ENCODE results near the gene C1orf226.

The C1orf226 gene

GRCh38 chr1:162386292-162387225 lies 5.0 kb downstream of the C1orf226 start:
- DNase-seq, result no peak

GRCh38 chr1:162387226-162388082 lies 5.9 kb downstream of the C1orf226 start:
- no peak for DNase-seq

- no peak for DNase-seq
Measured at GRCh38 chr1:162388083-162388594, 6.6 kb downstream of the C1orf226 start.

- DNase-seq, result no peak
Measured at GRCh38 chr1:162388615-162389014, 7.1 kb downstream of the C1orf226 start.

DNA sequence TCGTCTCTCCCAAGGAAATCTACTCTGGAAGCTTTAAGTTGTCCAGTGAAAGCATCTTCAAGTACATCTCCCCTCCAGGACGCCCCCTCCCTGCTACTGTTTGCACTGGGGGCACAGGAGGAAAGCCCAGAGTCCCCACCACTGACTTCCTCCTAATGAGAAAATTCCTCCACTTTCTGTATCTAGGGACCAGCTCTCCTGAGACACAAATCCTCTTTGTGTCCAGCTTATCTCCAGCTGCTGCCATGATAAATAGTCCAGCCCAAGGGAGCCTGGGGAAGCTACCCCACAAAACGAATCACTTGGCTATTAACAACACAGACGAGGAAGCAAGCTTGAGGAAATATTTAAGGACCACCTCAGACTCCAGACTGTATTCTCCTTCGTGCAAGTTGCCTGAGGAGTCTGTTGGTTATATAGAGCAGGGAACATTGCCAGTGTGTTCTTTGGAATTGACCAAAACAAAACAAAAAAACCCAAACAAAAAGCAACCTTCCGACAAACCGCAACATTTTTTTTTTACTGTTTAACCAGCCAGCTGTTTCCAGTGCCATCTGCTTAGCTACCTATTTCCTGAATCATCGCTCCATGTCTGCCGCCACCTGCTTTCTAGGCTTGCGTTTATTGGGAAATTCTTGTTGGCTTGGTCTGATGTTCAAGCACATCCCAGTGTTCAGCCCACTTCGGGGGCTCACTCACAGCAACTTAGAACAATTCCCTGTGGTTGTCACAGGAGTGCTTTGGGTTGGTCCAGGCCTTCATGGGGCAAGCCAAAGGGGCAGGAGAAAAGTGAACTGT lies 7.7 kb downstream of the C1orf226 start:
- no peak for DNase-seq

DNA sequence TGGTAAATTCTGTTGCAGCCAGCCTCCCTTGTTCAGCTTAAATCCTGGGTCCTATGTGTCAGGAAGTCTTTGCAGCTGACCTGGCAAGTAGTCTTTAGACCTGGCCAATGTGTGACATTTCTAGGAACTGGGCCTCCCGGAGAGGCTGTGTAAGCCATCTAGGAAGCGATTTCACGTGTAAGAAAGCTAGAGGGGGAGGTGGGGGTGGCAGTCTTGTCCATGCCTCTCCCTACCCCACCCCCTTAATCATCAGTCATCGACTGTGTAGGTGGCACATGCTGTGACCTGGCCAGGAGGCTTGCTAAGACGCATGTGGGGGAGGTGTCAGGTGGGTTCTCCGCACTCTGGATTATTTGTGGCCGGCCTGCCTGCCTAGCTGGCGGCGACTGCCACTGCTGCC lies 8.4 kb downstream of the C1orf226 start:
- DNase-seq, result no peak

DNA sequence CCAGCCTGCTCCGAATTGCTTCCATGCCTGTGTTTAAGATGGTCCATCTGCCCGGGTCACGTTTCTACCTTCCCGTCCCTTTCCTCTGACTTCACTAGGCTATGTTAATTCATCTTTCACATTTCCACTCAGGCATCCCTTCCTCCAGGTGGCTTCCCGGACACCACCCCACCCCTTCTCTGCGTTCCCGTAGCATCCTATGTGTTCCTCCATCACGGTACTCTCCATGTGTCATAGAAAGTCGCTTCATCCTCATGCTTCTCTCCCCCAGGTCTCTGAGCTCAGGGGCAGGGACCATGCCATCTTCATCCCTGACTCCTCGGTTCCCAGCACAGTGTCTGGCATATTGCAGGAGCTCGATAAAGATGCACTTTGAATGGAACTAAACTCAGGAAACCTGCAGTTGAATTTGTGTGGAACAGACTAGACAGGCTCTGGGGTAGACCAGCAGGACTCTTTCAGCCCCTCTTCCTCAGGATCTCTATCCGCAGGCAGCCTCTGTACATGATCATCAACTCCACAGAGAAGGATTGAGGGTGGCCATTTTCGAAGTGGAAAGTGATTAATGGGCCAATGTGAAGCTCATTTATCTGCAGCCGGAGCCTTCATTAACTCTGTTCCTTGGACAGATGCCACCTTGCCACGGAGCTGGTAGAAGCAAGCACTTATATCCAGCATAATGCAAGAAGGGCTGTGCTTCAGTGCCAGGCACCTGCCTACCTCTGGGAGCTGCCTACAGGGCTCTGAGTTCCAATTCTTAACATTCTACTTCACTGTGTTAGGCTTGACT lies 9.1 kb downstream of the C1orf226 start:
- no peak for DNase-seq

DNA sequence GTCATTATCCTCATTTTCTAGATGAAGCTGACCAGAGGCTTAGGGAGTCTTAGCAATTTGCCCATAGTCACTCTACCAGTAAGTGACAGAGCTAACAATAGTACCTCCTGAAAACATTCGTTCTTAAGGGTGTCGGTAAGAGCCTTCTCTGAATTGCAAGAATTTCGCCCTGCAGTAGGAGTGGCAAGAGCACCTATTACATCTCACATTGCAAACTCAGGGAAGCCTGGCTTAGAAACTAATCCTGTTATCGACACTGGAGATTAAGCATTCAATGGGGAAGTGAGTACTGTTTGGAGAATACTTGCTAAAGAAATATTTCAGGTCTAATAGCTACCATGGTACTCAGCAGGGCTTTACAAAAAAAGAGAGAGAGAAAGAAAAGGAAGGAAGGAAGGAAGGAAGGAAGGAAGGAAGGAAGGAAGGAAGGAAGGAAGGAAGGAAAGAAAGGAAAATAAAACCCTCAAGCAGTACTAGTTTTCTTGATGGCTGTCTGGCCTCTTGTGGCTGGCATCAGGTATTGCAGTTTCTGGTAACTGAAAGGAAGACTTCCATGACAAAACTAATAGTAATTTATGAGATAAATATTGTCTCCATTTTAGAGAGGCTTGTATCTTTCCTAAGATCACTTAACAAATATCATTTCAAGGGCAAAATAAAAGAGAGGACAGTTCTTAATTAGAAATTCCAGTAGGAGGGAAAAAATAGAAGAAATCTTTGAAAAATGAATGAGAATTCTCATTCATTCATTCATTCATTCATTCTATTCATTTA lies 10.4 kb downstream of the C1orf226 start:
- peak; percentile 48 for DNase-seq

DNA sequence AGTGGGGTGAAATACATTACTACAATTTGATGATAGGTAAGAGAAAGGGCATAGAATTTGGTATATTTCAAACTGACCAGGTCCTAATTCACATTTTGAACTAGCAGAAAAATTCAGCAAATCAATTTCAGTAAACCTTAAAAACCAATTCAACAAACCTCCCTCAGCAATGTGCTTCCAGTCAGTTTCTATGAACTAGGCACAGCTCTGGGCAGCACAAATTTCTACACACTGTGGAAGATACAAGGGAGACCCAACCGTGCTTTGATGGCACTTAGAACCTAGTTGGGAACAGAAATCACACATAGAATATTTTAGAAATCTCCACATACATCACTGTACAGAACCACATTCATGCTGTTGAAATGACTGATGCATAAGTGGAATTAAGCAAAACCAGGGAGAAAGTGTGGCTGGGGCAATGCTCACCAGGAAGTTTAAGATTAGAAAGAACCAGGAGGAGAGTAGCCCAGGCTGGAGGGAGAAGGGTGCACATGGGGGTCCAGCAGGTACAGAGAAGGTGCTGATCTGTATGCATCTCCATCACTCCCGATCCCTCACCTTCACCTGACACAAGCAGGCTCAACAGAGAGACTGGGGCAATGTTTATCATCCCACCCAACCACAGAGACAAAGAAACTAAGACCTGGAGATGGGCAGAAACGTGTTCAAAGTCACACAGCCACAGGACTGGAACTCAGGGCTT lies 14.8 kb downstream of the C1orf226 start:
- DNase-seq, result no peak

DNA sequence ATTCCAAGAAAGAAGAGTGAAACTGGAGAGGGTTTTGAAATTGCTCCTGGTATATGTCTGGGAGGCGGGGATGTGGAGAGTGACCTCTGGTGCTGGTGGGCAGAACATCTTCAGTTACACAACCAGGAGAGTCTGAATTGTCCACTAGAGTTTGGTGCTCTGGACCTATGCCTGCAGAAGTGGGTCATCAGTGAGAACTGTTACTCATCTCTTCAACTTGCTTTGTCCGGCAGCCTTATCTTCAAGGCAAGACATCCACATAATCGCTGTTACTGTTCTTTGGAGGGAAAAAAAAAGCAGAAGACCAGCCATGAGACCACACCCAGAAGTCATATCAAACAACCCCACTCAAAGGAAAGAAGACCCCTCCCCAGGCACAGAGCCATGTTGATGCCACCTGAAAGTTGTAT lies 15.5 kb downstream of the C1orf226 start:
- no peak for DNase-seq

DNA sequence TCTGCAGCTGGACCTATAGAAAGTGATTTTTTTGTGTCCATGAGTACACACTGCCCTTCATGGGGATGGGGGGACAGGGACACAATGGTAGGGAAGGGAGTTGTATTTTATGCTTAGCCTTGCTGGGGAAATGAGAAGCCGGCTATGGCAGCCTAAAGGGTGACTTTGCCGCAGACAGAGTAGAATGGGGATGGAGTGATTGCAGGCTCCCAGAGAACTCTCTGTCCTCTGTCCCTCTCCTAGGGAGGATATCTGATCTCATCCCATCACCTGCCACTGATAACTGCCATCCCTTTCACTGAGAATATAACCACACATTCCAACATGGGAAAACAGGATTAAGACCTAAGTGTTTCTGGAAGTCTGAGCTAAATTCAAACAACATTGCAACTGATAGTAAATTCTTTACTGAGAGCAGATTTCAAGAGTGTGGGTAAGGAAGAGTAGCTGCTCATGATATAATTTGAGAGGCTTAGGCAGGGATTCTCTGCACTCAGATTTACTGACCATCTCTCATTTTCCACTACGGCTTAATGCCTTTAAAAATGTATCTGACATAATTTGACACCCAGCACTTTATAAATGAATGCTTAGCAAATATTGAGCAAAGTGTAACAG lies 16.5 kb downstream of the C1orf226 start:
- DNase-seq, result no peak

- no peak for DNase-seq
Measured at GRCh38 chr1:162398999-162399580, 17.6 kb downstream of the C1orf226 start.

DNA sequence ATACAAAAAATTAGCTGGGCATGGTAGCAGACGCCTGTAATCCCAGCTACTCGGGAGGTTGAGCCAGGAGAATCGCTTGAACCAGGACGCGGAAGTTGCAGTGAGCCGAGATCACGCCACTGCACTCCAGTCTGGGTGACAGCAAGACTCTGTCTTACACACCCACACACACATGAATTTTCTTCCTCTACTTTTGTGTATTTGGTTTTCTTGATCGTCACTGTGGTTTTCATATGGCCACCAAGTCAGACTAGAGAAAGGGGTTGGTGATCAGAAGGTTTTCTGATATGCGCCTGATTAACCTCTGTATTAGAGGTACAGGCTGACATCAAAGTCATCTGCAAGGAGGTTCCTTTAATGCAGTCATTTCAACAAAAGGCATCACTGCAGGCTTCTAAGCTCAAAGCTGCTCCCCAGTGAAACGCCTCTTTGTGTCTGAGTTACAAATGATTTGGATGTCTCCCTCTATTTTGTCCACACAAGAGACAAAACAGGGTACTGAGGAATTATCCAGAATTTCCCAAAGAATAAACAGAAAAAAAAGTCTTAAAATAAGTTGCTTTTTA lies 19.3 kb downstream of the C1orf226 start:
- DNase-seq, result no peak

DNA sequence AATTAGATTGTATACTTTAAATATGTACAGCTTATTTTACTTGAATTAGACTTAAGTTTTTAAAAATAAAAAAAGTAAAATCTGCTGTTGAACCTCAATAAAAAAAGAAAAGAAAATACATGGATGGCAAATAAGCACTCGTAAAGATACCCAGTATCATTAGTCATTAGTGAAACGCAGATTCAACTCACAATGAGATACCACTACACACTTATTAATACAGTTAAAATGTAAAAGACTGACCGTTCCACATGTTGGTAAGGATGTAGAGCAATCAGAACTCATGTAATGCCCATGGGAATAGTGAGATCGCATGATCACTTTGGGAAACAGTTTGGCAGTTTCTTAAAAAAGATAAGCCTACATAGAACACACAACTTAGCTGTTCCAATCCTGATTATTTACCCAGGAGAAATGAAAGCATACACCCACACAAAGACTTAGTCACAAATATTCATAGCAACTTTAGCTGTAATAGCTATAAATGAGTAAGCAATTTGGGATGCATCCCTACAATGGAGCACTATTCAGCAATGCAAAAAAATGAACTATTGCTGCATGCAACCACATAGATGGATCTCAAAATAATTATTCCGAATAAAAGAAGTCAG lies 23.1 kb downstream of the C1orf226 start:
- DNase-seq, result peak; percentile 68

DNA sequence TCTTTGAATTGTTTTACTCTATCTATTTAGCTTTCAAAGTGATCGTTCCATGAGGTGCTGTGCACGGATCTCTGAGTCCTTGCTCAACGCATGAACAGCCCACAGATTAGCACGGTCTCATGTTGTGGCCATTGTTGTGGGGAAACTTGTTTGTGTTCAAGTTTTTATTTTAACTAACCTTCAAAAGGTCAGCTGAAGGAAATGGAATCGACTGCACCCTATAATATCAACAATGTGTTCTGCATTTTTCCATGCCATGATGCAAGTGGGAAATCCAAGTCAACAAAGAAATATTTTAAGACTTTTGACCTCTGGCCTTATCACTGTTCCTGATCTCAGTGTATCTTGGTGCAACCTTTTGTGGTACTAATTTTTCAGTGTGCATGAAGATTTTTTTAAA lies 24.3 kb downstream of the C1orf226 start:
- no peak for DNase-seq

GRCh38 chr1:162406811-162407210 lies 25.3 kb downstream of the C1orf226 start:
- DNase-seq, result no peak

DNA sequence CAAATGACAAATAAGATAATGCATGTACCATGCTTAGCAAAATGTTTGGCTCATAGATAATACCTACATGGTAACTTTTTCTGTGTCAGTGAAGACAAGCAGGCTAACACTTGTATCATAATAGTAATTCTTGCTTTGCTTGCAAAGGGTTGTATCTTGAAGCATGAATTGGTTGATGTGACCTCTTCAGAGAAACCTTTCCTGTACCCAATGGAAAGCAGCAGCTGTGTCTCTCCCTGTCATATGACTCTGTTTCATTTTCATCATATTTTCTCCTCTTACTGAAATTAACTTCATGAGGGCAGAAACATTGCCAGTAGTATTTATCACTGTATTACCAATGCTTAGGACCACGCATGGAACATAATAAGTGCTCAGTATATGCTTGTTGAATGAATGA lies 26.0 kb downstream of the C1orf226 start:
- no peak for DNase-seq

DNA sequence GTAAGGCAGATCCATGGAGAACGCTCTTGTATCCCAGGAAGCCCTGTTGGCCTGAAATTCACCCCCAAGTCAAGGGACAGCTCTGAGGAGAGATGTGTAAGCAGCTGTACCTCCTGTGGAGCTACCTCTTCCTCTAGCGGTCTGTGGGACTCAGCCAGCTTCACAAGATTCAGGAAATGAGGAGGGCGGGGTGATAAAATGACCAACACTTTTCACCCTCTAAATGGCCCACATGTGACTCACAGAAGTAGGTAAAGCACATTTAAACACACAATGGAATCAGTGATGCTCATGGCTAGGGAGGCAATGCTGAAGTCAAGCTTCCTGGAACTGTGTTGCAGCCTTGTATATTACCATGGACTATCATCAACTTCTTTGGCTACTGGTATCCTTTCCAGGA lies 30.5 kb downstream of the C1orf226 start, which contains the start of gene SH2D1B:
Gene SH2D1B, minus strand, starts transcription at position 135 of the 400 bp plus-strand sequence. Its CDS starts 120 bp downstream, at position 15.
- no peak for DNase-seq

DNA sequence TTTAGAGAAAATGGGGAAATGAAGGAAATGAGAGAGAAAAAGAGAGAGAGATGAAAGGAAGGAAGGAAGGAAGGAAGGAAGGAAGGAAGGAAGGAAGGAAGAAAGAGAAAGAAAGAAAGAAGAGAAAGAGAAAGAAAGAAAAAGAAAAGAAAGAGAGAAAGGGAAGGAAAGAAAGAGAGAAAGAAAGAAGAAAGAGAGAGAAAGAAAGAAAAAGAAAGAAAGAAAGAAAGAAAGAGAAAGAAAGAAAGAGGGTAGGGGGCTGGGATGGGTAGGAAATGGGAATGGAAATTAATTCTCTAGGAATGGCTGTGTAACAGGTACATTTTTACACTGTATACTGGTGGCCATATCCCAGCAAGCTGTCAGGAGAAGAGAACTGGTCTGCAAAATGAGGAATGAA lies 34.7 kb downstream of the C1orf226 start:
- DNase-seq, result no peak

Measured in fibroblast of skin of right biceps (primary cell).